HG03575 (cell line): ENCODE measurements around the gene TNFRSF21.

ENCODE experiments used
- ATAC-seq: cut with Tn5 transposase; IDR thresholded peaks from one replicate; pipeline ENCODE4 v1.9.1; 2021; ENCODE audit not compliant: unreplicated experiment, insufficient number of reproducible peaks, low FRiP score; ENCODE audit errors: extremely low read depth

Gene TNFRSF21

DNA sequence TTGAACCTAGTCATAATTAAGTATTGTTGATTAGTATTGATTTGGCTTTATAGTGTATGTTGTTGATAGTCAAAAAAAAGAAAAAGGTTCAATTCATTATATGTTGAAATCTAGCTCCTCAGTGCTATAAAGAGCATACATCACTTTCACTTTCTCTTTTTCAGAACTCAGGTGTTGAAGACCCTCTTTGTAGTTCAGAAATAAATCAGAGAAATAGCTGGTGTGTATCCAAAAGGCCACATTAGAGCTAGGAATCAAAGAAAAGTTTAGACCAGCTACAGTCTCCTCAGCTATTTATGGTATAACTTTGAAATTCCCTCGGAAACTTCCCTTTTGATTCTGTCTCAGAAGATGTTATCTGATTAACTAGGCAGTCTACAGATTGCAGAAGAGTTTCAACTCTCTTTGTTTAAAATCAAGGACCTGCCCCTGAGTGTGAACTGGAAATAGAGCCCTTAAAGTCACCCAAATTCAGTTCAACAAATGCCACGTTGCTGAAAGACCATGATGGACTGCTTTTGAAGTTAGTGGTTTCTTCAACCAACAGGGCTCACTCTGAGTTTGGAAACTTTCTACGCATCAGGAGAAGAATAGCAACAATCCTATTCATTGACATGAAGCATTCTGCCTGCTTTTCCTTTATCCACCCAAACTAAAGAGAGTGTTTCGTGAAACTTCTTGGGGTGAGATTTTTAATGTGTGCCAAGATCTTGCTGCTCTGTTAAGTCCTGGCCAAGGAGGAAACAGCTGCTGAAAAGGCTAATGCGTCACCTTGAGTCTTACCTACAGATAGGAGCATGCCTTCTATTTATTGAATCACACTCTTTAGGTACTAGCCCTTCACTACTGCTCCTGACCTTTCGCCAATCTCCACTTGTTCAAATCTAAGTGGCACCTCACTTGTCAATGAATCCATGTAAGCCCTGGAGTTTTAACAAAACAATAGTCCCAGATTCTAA is 111.7 kb downstream of the TNFRSF21 start:
- ATAC-seq = no peak

DNA sequence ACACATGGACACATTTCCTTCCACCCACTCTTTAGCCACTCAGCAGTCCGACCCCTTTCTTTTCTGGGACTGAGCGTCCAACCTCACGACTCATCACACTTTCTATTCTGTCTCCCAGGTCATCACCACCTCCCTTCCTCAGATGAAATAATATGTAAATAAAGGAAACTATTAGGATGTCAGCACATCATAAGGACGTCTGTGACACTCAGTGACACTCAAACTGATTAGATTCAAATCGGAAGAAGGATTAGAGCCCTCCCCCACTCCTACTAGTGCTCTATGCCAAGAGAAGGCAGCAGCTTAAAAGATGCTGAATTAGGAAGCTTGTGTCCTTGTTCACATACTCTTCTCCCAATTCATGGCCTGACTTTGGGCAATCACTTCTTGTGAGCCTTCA is 113.6 kb downstream of the TNFRSF21 start:
- ATAC-seq = no peak

DNA sequence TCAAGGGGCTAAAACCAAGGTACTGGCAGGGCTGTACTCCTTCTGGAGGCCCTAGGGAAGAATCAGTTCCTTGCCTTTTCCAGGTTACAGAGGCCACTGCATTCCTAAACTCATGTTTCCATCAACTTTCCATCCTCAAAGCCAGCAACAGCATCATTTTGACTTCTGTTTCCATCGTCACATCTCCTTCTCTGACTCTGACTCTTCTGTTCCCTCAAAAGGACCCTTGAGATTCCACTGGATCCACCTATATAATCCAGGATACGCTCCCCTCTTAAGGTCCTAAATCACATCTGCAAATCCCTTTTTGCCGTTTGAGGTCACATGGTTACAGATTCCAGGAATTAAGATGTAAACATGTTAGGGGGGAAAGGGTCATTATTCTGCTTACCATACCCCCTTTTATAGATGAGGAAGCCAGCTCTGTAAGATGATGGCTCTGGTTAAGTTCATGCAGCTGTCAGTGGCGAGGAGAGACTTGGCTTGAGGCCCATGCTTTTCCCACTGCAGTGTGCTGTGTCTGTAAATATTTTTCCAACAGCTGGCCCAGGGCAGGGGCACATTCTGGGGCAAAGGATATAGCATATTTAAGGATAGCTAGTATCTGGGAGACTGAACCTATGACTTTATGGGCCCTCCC is 114.6 kb downstream of the TNFRSF21 start:
- ATAC-seq = no peak

DNA sequence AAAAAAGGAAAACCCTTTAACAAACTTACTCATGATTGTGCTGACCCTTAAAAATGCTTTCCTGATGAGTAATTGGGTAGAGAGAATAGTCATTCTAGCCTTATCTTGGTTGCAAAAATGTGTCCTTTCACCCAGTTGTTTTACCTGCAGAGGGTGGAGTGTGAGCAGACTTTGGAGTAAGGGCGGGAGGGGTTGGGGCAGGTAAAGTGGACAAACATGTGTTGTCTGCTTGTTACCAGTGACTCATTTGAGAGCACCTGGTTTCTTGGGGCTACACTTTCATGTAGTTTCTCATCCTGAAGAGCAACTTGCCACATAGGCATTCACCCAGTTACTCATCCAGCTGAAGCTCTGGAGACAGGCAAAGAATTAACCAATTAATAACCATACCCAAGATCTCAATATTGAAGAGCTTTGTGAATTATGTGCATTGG is 121.1 kb downstream of the TNFRSF21 start:
- ATAC-seq = no peak

DNA sequence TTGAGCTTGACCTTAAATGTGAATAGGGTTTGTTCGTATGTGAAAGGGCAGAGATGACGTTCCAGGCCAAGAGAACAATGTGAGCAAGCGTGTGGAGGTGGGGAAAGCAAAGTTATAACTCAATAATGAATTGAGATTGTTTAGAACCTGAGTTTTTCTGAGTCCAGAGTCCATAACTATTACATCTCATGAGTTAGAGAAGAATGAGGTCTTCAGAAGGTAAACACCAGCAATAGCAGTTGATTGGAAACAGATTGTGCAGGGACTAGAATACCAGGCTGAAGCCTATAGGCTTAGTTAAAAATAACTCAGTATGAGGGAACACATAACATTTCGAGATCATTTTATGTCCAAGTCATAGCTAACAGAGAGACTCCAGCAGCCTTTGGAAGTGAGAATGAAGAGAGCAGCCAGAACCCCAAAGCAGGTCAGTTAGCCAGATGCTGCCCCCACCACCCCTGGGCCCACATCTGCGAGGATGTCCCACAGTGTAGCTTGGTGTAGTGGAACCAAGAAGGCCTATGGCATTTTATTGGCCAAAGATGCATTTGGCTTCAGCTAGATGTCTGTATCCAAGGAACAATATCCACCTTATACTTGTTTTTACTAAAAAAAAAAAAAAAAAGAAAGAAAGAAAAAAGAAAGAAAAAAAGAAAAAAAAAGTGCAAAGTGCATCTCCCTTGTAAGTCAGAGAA is 121.7 kb downstream of the TNFRSF21 start:
- no peak for ATAC-seq

DNA sequence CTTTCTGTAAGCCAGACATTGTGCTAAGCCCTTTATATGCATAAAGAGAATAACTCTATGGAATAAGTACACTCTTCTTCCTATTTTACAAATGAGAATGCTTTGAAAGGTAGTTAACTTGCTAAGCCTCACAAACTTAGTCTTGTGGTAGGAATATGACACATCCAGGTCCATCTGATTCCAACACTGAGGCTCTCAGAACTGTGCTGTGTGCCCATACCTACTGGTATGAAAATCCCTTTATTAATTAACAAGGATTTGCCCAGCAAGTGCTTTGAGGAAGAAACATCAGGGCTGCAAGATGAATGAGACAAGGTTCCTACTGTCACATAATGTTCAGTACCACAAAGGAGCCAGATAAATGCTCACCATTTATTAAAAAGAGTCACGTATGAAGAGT is 122.6 kb downstream of the TNFRSF21 start:
- ATAC-seq = no peak

DNA sequence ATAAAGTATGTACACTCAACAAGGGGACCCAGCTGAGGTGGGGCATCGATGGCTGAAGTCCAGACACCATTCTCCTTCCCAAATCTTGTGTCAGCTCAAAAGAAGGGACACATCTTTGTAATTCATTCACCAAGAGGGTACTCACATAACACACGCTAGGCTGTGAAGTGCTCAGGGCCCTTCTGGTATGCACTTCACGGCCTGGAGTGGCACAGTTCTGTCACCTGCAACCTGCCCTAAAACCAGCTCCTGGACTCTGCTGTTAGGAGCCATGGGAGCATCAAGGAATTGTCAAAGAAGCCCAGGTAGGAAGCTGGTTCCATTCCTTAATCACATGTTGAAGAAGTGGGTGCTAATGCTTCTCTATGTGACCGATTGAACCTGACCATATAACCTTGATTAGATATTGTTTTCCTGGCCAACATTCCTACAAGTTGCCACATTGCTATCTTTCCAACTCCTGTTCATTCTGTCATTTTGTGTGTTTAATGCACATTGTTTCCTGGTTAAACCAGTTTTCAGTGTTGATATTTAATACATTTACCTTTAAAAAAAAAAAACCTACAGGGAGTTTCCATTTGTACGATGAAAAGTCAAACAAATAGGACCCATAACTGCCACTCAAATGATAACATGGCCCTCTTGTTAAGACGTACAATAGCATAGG is 127.3 kb downstream of the TNFRSF21 start:
- no peak for ATAC-seq

DNA sequence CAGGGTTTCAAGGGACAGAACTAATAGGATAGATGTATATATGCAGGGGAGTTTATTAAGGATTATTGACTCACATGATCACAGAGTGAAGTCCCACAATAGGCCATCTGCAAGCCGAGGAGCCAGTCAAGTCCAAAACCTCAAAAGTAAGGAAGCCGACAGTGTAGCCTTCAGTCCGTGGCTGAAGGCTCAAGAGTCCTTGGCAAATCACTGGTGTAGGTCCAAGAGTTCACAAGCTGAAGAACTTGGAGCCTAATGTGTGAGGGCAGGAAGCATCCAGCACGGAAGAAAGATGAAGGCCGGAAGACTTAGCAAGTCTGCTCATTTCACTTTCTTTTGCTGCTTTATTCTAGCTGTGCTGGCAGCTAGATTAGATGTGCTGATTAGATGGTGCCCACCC is 128.0 kb downstream of the TNFRSF21 start:
- no peak for ATAC-seq
